Measurements from ENCODE around the gene MYO5A.
A peak's percentile ranks its signal among the peaks of the same experiment; 100 is the strongest.
"Not testable (repeated sequence)": the region's sequence is repeated elsewhere in the genome, so short reads cannot be mapped to it uniquely, and the experiment has no call there.

MYO5A gene

DNA sequence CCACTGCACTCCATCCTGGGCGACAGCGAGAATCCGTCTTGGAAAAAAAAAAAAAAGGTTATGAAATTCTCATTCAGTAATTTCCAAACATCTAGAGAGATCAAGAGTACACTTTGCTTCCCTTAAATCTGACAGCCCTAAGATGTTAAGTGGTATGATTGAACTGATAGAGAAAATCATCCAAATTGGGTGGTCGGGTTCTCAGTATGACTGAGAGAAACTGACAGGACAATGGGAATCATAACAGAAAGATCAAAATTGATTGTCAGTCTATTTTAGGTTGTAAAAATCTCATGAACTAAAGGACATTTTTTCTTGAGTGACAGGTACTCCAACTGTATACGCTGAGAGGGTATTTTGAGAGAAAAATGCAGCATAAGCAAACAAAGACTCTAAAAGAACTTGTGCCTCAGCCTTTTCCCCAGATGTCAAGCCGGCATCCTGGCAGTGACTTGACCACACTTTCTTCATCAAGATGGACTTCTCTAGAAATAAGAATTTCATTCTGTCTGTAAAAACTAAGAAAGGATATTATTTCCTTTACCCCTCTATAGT, 65.8 kb downstream of the MYO5A start:
- DNase-seq: no peak

DNA sequence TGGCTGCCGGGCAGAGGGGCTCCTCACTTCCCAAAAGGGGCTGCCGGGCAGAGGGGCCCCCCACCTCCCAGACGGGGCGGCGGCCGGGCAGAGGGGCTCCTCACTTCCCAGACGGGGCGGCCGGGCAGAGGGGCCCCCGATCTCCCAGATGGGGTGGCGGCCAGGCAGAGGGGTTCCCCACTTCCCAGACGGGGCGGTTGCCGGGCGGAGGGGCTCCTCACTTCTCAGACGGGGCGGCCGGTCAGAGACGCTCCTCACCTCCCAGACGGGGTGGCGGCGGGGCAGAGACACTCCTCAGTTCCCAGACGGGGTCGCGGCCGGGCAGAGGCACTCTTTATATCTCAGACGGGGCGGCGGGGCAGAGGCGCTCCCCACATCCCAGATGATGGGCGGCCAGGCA, 69.0 kb downstream of the MYO5A start:
- DNase-seq: not testable (repeated sequence)

- DNase-seq: not testable (repeated sequence)
Observed at GRCh38 chr15:52459265-52459664, 69.4 kb downstream of the MYO5A start.

- no peak for DNase-seq
Observed at GRCh38 chr15:52448011-52448890, 80.4 kb downstream of the MYO5A start.

DNA sequence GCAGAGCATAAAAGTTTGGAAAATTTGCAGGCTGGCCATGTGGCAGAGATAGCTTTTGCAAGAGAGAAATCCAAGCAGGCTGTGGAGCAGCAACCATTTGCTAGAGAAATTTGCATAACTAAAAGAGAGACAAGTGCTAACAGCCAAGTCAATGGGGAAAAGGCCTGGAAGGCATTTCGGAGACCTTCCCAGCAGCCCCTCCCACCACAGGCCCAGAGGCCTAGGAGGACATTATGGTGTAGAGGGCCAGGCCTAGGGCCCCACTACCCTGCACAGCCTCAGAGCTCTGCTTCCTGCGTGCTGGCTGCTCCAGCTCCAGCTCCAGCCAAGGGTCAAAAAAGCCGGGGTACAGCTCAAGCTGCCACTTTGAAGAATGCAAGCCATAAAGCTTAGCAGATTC, 82.7 kb downstream of the MYO5A start:
- no peak for DNase-seq

GRCh38 chr15:52445553-52445952, 83.1 kb downstream of the MYO5A start:
- DNase-seq: peak; percentile 6 to 33

GRCh38 chr15:52443205-52443604, 85.5 kb downstream of the MYO5A start:
- not testable (repeated sequence) for DNase-seq

- peak in 1 of 2 donors; percentile 33 for DNase-seq
Observed at GRCh38 chr15:52441841-52442240, 86.8 kb downstream of the MYO5A start.

GRCh38 chr15:52440946-52441345, 87.7 kb downstream of the MYO5A start:
- peak; percentile 20 to 74 for DNase-seq

DNA sequence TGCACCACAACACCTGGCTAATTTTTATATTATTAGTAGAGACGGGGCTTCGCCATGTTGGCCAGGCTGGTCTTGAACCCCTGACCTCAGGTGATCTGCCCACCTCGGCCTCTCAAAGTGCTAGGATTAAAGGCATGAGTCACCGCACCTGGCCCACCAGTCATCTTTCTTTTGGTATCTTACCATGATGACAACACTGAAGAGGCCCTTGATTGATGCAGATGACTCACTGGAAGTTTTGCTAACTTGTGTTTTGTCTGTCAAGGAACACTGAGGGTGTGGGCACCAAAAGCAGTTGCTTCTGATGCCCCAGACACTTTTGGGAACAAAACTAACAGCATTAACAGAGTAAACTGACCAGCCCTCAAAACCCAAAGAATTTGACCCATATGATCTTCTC, 88.3 kb downstream of the MYO5A start:
- peak; percentile 12 to 23 for DNase-seq

DNA sequence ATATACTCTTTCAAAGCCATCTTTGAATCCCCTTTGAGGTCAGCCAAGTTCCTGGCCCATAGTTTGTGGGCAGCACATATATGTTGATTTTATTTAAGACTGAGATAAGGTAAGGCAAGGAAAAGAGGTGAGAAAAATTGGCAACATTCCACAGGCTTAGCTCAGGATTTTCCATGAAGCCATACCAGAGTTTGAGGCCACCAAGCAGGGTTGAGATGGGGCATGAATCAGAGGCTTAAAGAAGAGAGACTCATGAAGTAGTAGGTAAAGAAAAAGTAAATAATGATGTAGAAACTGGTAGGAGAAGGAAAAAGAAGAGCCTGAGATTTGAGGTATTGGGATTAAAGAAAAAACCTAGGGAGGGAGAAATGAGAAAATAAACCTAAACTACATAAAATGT, 89.2 kb downstream of the MYO5A start:
- no peak for DNase-seq

- not testable (repeated sequence) for DNase-seq
Observed at GRCh38 chr15:52439042-52439441, 89.6 kb downstream of the MYO5A start.

DNA sequence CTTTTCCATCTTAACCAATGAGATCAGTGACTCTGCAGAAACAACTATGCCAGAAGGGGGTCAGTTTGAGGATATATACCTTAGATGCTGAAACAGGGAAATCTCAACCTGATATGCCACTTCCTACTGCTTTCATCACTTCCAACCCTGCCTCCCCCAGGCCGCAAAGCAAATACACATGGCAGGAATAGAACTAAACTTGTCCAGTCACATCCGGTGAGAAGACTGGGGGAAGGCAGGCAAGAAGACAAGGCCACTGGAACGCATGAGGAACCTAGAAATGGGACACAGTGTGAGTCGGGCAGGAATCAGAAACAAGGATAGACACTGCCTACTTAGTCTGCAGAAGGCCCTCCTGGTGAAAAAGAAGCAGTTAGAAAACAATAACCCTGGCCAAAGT, 90.6 kb downstream of the MYO5A start:
- peak; percentile 62 to 69 for DNase-seq

GRCh38 chr15:52437646-52438045, 91.0 kb downstream of the MYO5A start:
- no peak for DNase-seq

DNA sequence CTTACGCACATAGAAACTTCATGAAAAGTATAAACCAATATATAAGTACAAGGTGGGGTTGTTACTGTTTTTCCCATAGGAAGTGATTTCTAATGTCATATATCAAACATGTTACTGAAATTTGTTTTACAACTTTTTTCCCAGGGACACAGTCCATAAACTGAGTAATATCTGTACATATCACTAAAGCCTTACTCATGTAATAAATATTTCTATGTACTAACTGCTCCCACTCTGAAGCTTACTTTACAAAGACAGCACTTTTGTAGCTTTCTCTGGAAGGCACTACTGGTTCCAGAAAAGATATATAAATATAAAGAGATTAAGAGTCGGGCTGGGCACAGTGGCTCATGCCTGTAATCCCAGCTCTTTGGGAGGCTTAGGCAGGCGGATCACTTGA, 91.7 kb downstream of the MYO5A start:
- DNase-seq: no peak

- no peak for DNase-seq
Observed at GRCh38 chr15:52434885-52435284, 93.8 kb downstream of the MYO5A start.

- no peak for DNase-seq
Observed at GRCh38 chr15:52428297-52428696, 100.4 kb downstream of the MYO5A start.

- DNase-seq: no peak
Observed at GRCh38 chr15:52427804-52428203, 100.9 kb downstream of the MYO5A start.

DNA sequence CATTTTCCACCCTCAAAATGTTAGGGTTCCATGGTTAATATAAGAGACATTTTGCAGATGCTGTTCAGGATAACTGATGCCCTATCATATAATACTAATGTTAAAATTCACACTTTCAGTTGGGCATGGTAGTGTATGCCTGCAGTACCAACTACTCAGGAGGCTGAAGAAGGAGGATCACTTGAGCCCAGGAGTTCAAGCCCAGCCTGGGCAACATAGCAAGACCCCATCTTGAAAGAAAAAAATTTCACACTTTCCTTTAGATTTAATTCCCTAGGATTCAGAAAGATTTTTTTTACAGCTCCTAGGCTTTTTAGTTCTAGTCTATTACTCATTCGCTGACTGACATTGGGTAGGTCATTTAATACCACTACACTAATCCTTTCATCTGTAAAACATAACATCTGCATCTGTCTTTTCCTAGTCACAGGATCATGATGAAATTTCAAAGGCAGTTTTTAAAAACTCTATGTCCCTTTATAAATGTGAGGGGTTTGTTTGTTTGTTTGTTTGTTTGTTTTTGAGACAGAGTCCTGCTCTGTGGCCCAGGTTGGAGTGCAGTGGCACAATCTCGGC, 103.7 kb downstream of the MYO5A start:
- no peak for DNase-seq

GRCh38 chr15:52423852-52424251, 104.8 kb downstream of the MYO5A start:
- DNase-seq: no peak

- DNase-seq: no peak
Observed at GRCh38 chr15:52422001-52422400, 106.7 kb downstream of the MYO5A start.

DNA sequence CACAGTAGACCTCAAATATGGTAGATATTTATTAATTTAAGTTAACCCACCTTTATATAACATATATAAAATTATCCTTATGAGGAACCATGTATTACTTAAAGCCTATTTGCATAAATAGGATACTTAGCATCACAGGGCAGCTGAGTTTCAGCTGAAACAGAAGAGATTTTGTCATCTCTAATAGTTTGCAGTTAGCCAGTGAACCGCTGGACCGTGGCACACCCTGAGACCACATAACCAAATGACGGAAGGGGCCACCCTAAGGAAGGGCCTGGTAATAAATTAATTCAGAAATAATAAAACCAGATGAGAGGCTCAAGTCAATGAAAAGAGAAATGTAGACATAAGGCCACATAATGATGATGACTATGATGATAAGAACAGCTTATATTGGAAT, 107.7 kb downstream of the MYO5A start:
- DNase-seq: no peak

- DNase-seq: no peak
Observed at GRCh38 chr15:52419494-52419893, 109.2 kb downstream of the MYO5A start.

DNA sequence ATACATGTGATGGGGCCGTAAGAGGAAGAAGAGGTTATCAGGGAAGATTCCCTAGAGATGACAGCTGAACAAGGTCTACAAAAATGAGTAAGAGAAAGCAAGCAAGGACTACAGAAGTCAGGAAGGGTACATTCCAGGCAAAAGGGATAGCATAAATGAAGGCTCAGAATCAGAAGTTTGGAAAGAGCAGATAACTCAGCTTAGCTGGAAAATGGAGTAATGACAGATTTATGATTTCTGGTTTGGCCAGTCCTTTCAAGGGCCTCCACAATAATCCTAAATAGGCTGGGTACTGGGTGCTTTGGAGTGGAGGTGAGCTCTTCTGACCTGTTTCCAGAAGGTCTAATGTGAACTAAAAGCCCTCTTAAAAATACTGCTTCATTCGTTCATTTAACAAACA, 110.7 kb downstream of the MYO5A start:
- DNase-seq: no peak

Data from inflammatory macrophage (primary cell).